Stimulated activated CD8-positive, alpha-beta memory T cell treated with anti-CD3 and anti-CD28 coated beads, Interleukin-7, amount 100 ng/mL, for 4 hours (primary cell): ENCODE measurements around the gene SASH1.

ENCODE experiments used
- DNase-seq, 2 donors: peaks; one replicate each; pipeline ENCODE4 v3.0.0-alpha.2; 2020; ENCODE audit warnings: low read depth in 2 of 2

SASH1 gene

GRCh38 chr6:148497257-148497656, 154.6 kb downstream of the SASH1 start:
- DNase-seq = no peak

- no peak for DNase-seq
Observed at GRCh38 chr6:148497717-148498116, 155.1 kb downstream of the SASH1 start.

- no peak for DNase-seq
Observed at GRCh38 chr6:148500402-148500801, 157.8 kb downstream of the SASH1 start.

- no peak for DNase-seq
Observed at GRCh38 chr6:148501178-148501590, 158.5 kb downstream of the SASH1 start.

- no peak for DNase-seq
Observed at GRCh38 chr6:148502083-148502772, 159.6 kb downstream of the SASH1 start.

- DNase-seq = no peak
Observed at GRCh38 chr6:148502773-148503135, 160.1 kb downstream of the SASH1 start.

- DNase-seq = no peak
Observed at GRCh38 chr6:148503703-148504102, 161.1 kb downstream of the SASH1 start.

- no peak for DNase-seq
Observed at GRCh38 chr6:148507774-148508173, 165.1 kb downstream of the SASH1 start.

- DNase-seq = no peak
Observed at GRCh38 chr6:148508401-148509041, 165.9 kb downstream of the SASH1 start.

- DNase-seq = no peak
Observed at GRCh38 chr6:148509119-148509799, 166.6 kb downstream of the SASH1 start.

GRCh38 chr6:148509800-148510581, 167.4 kb downstream of the SASH1 start:
- no peak for DNase-seq

- no peak for DNase-seq
Observed at GRCh38 chr6:148513145-148514071, 170.8 kb downstream of the SASH1 start.

GRCh38 chr6:148514091-148514845, 171.6 kb downstream of the SASH1 start:
- no peak for DNase-seq

- no peak for DNase-seq
Observed at GRCh38 chr6:148516217-148516616, 173.6 kb downstream of the SASH1 start.

- no peak for DNase-seq
Observed at GRCh38 chr6:148516617-148517016, 174.0 kb downstream of the SASH1 start.

GRCh38 chr6:148517470-148517869, 174.8 kb downstream of the SASH1 start:
- DNase-seq = no peak

- DNase-seq = no peak
Observed at GRCh38 chr6:148518511-148519156, 176.0 kb downstream of the SASH1 start.

- DNase-seq = no peak
Observed at GRCh38 chr6:148520109-148520841, 177.6 kb downstream of the SASH1 start.

- DNase-seq = no peak
Observed at GRCh38 chr6:148521158-148521557, 178.5 kb downstream of the SASH1 start.
